A549 (cell line): ENCODE measurements around the gene NBEAL1. TPM values are rescaled to one million over a fixed set of nuclear protein-coding genes. Genes with fewer than 3 reads are reported as not detected.

Source experiments
- ATAC-seq, 2 experiments: fragments of 200-7000 bp in 1 of 2; fragments of >200 bp in 1 of 2; cut with Nextera tagmentation in 1 of 2; cut with Tn5 transposase in 1 of 2; 3 replicates each; pipeline versions ENCODE4 v1.8.0 to v1.9.1; 2018 to 2020; ENCODE audit warnings: mild to moderate bottlenecking in 1 of 2, moderate library complexity in 1 of 2
- CTCF ChIA-PET: fragments of 300-600 bp; sonication (Branson Sonifier 250); formaldehyde crosslinking; extraction: SDS; loops from one replicate; lab custom pipeline; 2021; ENCODE audit warnings: antibody characterized with exemption, inconsistent platforms; lab: Yijun Ruan, JAX
- POLR2A ChIA-PET: fragments of 350-600 bp; formaldehyde crosslinking; extraction: SDS; loops from one replicate; lab custom pipeline; 2021; ENCODE audit warnings: antibody characterized with exemption, inconsistent platforms; lab: Yijun Ruan, JAX
- DNase-seq, 2 experiments: peaks; one replicate each; pipeline versions ENCODE4 v3.0.0 to v3.0.0-alpha.2; 2011 to 2016; ENCODE audit warnings: low read depth in 1 of 2, low spot score in 1 of 2
- FAIRE-seq: peaks from 2 replicates; lab custom pipeline; 2011; peaks lifted over from hg19 to GRCh38; lab: Jason Lieb, UNC
- H3K27ac ChIP-seq, 2 experiments: fragments of >200 bp; sonication (Bioruptor Twin); formaldehyde crosslinking; 3 replicates each; pipeline ENCODE4 v1.5.1; 2016 to 2017
- H3K4me1 ChIP-seq: fragments of >200 bp; sonication (Bioruptor Twin); formaldehyde crosslinking; 3 replicates; pipeline ENCODE4 v1.6.1; 2016
- H3K4me2 ChIP-seq: fragments of >200 bp; sonication (Bioruptor Twin); formaldehyde crosslinking; 3 replicates; pipeline ENCODE4 v1.6.1; 2016
- H3K4me3 ChIP-seq: fragments of >200 bp; sonication (Bioruptor Twin); formaldehyde crosslinking; 3 replicates; pipeline ENCODE4 v1.5.1; 2016
- H3K9me3 ChIP-seq: fragments of >200 bp; sonication (Bioruptor Twin); formaldehyde crosslinking; 3 replicates; pipeline ENCODE4 v1.6.1; 2016
- CHD2 ChIP-seq: fragments of 150-350 bp; IDR thresholded peaks from 2 replicates; pipeline ENCODE4 v1.6.1; 2014; ENCODE audit warnings: low read length; ENCODE audit not compliant: partially characterized antibody
- EHMT2 ChIP-seq: fragments of 200-600 bp; sonication (generic); IDR thresholded peaks from 2 replicates; pipeline ENCODE4 v1.6.1; 2016; ENCODE audit warnings: antibody characterized with exemption, low read depth, mild to moderate bottlenecking, moderate library complexity
- HDAC2 ChIP-seq: fragments of 200-600 bp; sonication (generic); IDR thresholded peaks from 2 replicates; pipeline ENCODE4 v1.6.1; 2016
- NFE2L2 ChIP-seq: fragments of 150-350 bp; conservative IDR thresholded peaks from 2 replicates; pipeline ENCODE4 v1.6.1; 2014; ENCODE audit warnings: low read length
- RARB ChIP-seq: fragments of 250-450 bp; sonication (Bioruptor Pico); IDR thresholded peaks from 2 replicates; pipeline ENCODE4 v1.8.0; 2021; ENCODE audit warnings: mild to moderate bottlenecking, moderate library complexity
- ZFP36 ChIP-seq: fragments of 450-650 bp; IDR thresholded peaks from 2 replicates; pipeline ENCODE4 v1.6.1; 2014; ENCODE audit warnings: borderline replicate concordance; ENCODE audit not compliant: partially characterized antibody
- WGBS: methylation state at CpG from one replicate; pipeline ENCODE4 v1.1.6; 2017; ENCODE audit errors: missing lambda C conversion rate; 5-methylcytosine and 5-hydroxymethylcytosine counted together
- polyA plus RNA-seq, 4 experiments: library from polyadenylated mRNA; depleted of rRNA in 3 of 4; stranded (reverse); fragments of >200 nt; fragmentation: RNase III in 1 of 4; extraction: RNeasy Plus Mini Kit Qiagen cat#74134 plus additional on column Dnase treatment in 1 of 4; gene quantifications; 2 replicates in 3 of 4; 3 replicates in 1 of 4; pipeline ENCODE4 v1.2.3, GENCODE V29; 2011 to 2017
- small RNA-seq, 6 experiments: library from RNA; depleted of rRNA; stranded (forward); fragments of <200 nt; gene quantifications; one replicate each; pipeline ENCODE3, GENCODE V24; 2012
- TF ChIP-seq, protein P1 (sequence below): fragments of >200 bp; sonication (Bioruptor Twin); formaldehyde crosslinking; IDR thresholded peaks from 3 replicates; pipeline ENCODE4 v1.5.1; 2016
- TF ChIP-seq, protein P2 (sequence below): fragments of >200 bp; sonication (Bioruptor Twin); formaldehyde crosslinking; IDR thresholded peaks from 2 replicates; pipeline ENCODE4 v1.6.1; 2016
- TF ChIP-seq, protein P3 (sequence below): IDR thresholded peaks from 2 replicates; pipeline ENCODE4 v1.6.1; 2012
- TF ChIP-seq, protein P4 (sequence below): IDR thresholded peaks from 2 replicates; pipeline ENCODE4 v1.6.1; 2012

Gene NBEAL1
- polyA plus RNA-seq, 2 of the 4 experiments (the other 2 are of a cell fraction): 3.8 to 11.9 TPM

DNA sequence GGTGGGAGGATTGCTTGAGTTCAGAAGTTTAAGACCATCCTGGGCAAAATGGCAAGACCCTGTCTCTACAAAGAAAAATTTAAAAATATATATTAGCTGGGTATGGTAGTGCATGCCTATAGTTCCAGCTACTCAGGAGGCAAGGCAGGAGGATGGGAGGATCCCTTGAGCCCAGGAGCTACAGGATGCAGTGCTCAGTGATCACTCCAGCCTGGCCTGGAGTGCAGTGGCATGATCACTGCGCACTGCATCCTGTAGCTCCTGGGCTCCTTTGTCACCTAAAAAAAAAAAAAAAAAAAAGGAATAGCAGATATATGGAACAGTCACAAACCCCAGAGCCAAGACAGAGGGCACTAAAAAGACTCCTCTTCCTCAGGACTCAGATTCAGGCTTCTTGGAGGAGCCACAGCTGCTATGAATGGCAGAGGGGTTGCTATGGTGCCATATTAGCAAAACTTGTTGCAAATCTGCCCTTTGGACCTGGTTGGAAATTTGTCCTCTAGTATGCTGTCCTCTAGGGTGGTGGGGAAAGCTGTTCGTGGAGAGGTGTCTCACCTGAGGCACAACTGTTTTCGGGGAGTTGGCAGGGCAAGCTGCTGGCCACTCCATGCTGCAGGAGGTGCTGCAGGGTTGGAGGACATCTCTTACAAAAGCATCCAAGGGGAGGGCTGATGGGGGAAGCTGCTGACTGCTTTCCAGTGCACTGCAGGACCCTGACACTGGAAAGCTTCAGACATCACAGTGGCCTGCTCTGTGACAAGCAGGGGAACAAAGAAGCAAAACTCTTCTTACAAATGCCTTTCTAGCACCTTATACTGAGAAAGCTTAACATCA, 246.9 kb downstream of the NBEAL1 start:
- H3K4me1 ChIP-seq: no peaks in the 10 kb centered on the region
- ChIA-PET POLR2A (interaction anchor here (1.1 kb wide), 1 partner anchor 23 kb away, joined by 3 read pairs; the partner anchor contains the start of gene CYP20A1), CTCF (no interaction called here)
- H3K27ac ChIP-seq: no peak overlapping the region
- ATAC-seq (peak in 1 of 2 experiments; percentile 59; a peak in 3 of 6 replicates), FAIRE-seq (no peak), DNase-seq (peak in 1 of 2 experiments; percentile 23)
- H3K4me2 ChIP-seq: no peak overlapping the region
- no peak overlapping the region for H3K4me3 ChIP-seq
- TF ChIP-seq HDAC2: no peak
- TF ChIP-seq, protein P1, sequence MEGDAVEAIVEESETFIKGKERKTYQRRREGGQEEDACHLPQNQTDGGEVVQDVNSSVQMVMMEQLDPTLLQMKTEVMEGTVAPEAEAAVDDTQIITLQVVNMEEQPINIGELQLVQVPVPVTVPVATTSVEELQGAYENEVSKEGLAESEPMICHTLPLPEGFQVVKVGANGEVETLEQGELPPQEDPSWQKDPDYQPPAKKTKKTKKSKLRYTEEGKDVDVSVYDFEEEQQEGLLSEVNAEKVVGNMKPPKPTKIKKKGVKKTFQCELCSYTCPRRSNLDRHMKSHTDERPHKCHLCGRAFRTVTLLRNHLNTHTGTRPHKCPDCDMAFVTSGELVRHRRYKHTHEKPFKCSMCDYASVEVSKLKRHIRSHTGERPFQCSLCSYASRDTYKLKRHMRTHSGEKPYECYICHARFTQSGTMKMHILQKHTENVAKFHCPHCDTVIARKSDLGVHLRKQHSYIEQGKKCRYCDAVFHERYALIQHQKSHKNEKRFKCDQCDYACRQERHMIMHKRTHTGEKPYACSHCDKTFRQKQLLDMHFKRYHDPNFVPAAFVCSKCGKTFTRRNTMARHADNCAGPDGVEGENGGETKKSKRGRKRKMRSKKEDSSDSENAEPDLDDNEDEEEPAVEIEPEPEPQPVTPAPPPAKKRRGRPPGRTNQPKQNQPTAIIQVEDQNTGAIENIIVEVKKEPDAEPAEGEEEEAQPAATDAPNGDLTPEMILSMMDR: no peak
- TF ChIP-seq RARB (CRISPR knock-in tag): no peak
- TF ChIP-seq, protein P2, sequence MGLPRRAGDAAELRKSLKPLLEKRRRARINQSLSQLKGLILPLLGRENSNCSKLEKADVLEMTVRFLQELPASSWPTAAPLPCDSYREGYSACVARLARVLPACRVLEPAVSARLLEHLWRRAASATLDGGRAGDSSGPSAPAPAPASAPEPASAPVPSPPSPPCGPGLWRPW: no peak
- no peak for TF ChIP-seq CHD2
- TF ChIP-seq NFE2L2: no peak
- TF ChIP-seq EHMT2: no peak
- TF ChIP-seq, protein P3, sequence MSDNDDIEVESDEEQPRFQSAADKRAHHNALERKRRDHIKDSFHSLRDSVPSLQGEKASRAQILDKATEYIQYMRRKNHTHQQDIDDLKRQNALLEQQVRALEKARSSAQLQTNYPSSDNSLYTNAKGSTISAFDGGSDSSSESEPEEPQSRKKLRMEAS: no peak
- TF ChIP-seq ZFP36: no peak
- TF ChIP-seq, protein P4, sequence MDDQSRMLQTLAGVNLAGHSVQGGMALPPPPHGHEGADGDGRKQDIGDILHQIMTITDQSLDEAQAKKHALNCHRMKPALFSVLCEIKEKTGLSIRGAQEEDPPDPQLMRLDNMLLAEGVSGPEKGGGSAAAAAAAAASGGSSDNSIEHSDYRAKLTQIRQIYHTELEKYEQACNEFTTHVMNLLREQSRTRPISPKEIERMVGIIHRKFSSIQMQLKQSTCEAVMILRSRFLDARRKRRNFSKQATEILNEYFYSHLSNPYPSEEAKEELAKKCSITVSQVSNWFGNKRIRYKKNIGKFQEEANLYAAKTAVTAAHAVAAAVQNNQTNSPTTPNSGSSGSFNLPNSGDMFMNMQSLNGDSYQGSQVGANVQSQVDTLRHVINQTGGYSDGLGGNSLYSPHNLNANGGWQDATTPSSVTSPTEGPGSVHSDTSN: no peak
- no peaks in the 10 kb centered on the region for H3K9me3 ChIP-seq
- WGBS: 95% methylated on average over 3 of the region's 3 CpGs

Small RNAs within 50 kb of the gene (small RNA-seq; reads per million reads assigned to genes)
- gene AC010900.2 (0 reads per million in 6 experiments), gene RF00408 (0 reads per million in 6 experiments), gene RN7SL670P (0 reads per million in 6 experiments)

Other genes with a start within 250 kb of the NBEAL1 start
- gene ICA1L, start 143.1 kb upstream of the NBEAL1 start, polyA plus RNA-seq (2011; rRNA removed): 4.7 and 6.0 TPM in 2 replicates
- 1.6 to 2.2 TPM (median 2.2 TPM) in 3 replicates for gene ICA1L, start 143.1 kb upstream of the NBEAL1 start, polyA plus RNA-seq (2017; fragmentation: RNase III; extraction: RNeasy Plus Mini Kit Qiagen cat#74134 plus additional on column Dnase treatment)
- gene WDR12, start 103.2 kb upstream of the NBEAL1 start, polyA plus RNA-seq (2011; rRNA removed): 74.3 and 120 TPM in 2 replicates
- gene WDR12, start 103.2 kb upstream of the NBEAL1 start, polyA plus RNA-seq (2017; fragmentation: RNase III; extraction: RNeasy Plus Mini Kit Qiagen cat#74134 plus additional on column Dnase treatment): 47.8 to 57.3 TPM (median 53.6 TPM) in 3 replicates
- 6.0 and 7.9 TPM in 2 replicates for gene CARF, start 102.6 kb upstream of the NBEAL1 start, polyA plus RNA-seq (2011; rRNA removed)
- 2.1 to 3.0 TPM (median 2.3 TPM) in 3 replicates for gene CARF, start 102.6 kb upstream of the NBEAL1 start, polyA plus RNA-seq (2017; fragmentation: RNase III; extraction: RNeasy Plus Mini Kit Qiagen cat#74134 plus additional on column Dnase treatment)
- gene CYP20A1, start 224.1 kb downstream of the NBEAL1 start, polyA plus RNA-seq (2011; rRNA removed): 16.0 and 19.7 TPM in 2 replicates
- 7.5 to 8.5 TPM (median 7.9 TPM) in 3 replicates for gene CYP20A1, start 224.1 kb downstream of the NBEAL1 start, polyA plus RNA-seq (2017; fragmentation: RNase III; extraction: RNeasy Plus Mini Kit Qiagen cat#74134 plus additional on column Dnase treatment)